ENCODE measurements around the gene PADI2.
A peak's percentile ranks its signal among the peaks of the same experiment; 100 is the strongest.

Gene PADI2

DNA sequence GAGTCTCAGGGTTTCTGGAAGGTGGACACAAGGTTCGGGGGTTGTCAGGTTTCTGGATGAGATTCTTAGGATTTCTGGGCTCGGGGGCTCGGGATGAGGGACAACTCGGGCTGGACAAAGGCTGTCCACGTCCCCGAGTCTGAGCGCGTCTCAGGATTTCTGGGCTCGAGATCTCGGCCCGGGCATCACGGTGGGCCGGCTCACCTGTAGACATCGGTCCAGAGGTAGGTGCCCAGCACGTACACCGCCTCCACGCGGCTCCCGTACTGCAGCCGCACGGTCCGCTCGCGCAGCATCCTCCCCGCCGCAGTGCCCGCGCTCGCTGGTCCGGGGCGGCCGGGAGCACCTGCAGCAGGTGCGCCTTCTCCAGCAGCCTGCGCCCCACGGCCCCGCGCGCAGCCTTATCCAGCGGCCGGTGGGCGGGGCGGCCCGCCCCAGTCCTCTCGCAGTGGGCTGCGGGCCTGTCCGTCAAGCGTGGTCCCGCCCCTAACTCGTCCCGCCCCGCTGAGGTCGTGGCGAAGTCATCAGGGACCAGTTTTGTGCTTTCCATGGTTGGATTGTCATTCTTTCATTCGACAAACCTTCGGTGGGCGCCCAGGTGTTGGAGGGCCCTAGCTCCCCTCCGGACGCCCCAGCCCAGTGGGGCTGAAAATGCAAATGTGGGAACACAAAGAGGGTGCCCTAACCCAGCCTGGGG, at the start of gene PADI2:
Gene PADI2 (minus strand): TSS at position 376 of the 697 bp plus-strand sequence. CDS start 80 bp downstream, at position 296.
- peak; percentile 54 to 70 for DNase-seq

DNA sequence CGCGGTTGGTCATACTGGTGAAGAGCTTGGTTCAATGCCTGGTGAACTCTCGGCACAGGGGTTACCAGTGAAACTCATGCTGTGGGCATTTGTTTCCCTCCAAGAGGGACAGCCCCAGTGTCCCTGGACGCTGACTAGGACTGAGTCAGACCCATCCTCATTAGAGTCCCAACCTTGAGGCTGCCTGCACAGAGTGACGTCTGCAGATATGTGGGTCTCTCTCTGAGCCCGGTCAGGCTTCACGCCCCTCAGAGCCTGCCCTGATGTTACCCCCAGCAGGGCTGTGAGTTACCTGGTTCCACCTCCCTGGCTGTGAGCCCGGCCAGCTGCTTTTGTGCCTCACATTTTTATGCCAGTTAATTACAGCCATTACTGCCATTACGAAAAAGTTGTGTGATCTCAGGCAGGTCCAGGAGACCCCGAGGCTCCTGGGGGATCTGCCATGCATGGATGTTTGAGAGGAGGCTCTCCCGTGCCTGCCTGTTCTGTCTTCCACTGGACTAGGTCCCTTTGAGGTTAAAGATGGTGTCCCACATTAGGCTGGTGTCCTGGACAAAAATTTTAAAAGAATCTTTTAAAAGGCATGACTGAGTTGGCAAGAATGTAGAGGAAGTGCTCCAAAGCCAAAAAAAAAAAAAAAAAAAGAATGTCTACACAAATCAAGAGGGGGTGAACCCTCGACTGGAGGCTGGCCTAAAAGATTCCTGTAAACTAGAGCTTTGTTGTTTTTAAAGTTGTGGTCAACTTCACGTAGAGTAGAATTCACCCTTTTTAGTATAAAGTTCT, 49.0 kb upstream of the PADI2 start:
- DNase-seq, result no peak

DNA sequence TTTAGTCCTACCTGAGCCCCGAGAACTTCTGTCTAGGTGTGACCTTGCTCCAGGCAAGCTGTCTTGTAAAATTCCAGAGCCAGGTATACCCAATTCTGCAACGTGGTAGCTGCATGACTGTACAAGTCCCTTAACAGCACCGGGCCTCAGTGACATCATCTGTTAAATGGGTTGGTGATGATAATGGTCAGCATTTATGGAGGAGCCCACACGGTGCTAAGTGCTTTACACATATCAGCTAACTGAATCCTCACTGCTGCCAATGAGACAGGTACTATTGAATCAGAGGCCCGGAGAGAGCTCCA, 48.5 kb upstream of the PADI2 start:
- no peak for DNase-seq

DNA sequence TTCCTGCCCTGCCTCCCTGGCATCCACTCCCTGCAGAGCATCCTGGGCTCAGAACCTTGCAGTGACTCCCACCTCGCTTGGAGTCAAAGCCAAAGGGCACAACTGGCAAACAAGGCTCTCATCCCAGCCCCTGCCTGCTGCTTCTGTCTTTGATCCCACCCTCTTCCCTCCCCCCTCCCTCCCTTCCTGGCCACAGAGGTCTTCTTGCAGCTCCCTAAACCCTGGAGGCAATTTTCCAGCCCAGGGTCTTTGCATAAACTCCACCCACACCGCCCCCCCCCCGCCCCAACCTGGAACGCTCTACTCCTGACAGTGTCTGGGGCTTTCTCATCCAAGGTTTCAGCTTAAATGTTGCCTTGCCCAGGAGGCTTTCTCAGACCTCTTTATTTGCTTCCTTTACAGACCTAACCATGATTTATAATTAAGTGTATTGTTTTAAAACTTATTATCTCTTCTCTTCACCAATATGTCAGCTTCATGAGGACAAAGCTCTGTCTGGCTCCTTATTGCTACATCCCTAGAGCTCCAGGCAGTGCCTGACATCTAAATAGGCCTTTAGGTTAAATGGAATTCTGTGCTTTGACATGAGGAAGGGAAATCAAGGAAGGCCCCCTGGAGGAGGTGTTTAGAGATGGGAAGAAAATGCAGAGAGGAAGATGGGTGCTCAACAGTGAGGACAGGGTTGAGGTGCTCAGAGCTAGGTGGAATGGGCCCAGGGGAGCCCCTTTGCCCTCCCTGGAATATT, 48.0 kb upstream of the PADI2 start:
- DNase-seq, result no peak

DNA sequence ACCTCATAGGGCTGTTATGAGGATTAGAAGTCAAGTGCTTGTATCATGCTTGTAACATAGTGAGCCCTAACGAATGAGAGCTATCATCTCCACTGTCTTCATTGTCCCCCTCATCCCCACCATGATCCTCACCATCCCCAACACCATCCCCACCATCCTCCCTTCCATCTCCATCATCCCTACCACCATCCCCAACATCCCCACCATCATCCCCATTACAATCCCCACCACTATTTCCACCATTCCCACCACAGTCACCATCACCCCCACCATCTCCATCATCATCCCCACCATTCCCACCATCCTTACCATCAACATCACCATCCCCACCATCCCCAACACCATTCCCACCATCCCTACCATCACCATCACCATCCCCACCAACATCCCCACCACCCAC, 46.6 kb upstream of the PADI2 start:
- DNase-seq, result no peak

DNA sequence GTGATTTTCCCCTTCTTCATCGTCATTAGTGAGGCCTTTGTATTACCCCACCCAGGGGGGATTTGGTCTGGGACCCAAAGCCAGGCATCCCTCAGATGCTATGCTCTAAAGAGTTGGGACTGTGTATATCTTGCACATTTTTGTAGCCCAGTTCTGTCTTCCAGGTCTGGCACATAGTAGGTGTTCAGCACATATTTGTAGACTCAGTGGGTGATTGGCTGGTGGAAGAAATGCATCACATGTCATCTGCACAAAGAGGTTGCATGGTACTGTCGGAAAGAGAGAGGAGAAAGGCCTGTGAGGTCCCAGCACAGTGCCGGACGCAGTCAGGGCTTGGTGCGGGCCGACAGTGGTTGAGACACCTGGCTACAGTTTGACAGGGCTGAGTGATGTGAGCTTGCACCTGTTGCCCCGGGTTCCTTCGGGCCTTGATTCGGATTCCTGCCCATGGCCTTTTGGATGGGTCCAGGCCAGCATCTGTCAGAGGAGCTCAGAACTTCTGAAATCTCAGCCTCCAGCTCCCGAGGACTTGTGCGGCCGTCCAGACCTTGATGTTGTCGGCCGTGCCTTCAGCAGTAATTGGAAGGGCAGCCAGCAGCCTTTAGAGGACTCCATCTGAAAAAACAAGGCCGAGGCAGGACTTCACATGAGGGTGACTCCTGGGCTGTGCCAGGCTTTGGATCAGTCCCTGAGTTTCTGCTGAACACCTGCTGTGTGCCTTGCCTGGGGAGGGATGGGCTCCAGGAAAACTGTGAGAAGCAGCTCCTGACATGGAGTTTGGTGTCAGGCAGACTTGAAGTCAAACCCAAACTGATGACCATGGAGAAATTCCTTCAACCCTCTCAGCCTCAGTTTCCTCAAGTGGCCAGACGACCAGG, 44.8 kb upstream of the PADI2 start:
- DNase-seq, result no peak

DNA sequence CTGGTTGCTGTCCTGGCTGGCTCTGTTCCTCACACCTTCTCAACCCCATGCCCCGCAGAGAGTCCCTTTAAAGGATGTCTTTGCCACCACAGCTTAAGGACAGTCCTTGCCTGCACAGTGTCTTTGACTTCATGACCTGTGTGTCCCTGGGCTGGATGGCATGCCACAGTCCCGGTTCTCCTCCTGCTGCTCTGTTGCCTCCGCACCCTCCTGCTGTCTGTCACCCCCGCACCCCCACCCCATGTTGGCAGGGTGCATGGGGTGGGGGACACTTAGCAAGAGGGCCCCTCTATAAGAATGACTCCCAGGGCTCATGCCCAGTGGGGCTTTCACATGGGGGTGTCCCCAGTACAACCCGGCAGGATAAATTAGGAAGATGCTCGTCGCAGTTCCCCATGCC, 44.1 kb upstream of the PADI2 start:
- no peak for DNase-seq

DNA sequence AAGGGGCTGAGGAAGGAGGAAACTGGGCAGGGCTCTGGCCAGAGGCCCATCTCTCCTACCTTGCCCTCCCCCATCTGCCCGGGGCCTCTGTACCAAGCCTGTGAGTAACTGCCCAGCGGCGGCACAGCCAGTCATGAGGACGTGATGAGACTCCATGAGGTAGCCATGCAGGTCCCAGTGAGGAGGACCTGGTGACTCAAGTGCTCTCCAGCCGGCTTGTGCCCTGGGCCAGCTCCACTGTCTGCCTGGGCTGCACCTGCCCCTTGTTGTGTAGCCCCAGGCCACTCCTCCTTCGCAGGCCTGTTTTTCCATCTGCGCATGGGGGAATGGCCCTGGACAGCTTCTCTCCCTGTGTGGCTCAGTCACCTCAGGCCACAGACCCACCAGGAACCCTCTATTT, 43.7 kb upstream of the PADI2 start:
- DNase-seq, result no peak

DNA sequence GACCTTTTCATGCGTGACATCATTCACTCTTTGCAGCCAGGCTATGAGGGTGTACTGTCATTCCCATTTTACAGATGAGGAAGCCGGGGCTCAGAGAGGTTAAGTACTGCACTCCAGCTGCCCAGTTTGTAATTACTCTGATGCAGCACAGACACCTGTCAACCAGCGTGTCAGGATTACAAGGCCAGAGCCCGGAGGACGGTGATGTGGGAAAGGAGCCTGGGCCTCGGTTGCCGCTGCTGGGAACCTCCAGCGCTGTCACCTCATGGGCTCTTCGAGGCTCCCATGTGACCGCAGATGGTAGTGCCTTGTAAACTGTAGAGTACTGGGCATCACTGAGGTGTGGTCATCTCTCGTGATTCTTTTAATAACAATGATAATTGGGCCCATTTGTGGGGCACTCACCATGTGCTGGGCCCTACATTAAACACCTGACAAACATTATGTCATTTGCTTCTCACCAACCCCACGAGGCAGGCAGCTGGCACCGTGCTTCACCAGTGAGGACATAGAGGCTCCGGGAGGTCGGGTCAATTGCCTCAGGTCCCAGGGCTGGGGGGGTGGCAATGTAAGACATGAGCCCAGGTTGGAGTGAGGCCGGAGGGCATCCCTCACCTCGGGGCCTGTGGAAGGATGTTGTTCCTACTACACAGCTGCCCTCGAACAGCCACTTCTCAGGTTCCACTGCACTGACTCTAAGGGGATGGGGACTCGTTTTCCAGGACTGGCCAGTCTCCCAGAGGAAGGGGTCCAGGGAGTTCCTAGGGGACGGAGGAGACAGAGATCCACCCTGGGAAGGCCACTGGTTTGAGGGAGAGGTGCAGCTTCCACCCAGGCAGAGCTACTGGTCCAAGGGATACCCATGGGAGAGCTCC, 42.9 kb upstream of the PADI2 start:
- no peak for DNase-seq

DNA sequence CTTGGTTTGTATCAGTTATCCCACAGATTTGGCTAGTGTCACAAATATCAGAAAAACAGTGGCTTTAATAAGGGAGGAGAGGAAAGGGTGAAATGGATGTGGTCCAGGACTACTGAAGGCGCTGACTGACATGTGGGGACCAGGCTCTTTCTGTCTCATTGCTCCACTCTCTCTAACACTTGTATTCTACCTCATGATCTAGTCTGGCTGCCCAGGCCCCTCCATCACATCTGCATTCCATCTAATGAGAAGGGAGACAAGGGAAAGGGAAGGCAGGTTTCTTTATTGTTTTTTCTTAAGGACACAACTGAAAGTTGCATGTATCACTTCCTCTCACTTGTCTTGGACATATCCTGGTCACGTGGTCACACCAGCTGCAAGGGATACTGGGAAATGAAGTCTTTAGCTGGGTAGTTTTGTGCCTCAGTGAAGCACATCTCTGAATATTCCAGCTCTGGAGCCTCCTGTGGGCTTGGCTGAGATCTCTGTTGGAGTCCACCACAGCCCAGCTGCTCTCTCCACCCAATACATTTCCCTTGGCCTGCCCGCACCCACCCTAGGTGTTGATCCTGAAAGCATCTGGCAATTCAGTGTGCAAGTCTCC, 42.0 kb upstream of the PADI2 start:
- no peak for DNase-seq

DNA sequence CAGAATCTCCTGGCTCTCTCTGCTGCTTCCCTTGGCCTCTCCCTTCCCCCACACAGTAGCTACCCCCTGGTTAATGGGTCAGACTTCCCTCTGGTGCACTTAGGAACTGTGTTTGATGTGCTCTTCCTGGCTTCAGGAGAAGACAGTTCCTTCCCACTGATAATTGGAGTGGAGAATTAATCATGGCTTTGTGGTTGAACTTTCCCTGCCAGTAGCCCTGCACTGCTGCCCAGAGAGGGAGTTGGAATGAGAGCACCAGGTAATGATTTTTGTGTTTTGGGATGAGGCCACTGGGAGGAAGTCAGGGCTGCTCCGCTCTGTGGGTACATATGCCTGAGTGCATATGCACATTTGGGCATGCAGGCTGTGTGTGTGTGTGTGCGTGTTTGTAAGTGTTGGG, 39.7 kb upstream of the PADI2 start:
- no peak for DNase-seq

DNA sequence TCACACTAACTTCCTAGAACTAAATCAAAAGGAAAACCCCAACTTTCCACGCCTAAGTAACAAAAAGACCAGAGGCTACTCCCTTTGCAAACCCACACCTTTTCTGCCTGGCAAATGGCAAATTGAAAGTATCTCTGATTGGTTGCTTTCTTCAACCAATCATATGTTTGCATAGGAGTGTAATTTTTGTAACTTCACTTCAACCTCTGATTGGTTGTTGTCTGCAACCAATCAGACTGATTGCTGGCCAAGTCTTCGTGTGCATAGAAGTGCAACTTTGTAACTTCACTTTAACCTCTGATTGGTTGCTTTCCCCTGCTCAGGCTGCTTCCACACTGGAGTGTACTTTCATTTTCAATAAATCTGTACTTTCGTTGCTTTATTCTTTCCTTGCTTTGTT, 36.9 kb upstream of the PADI2 start:
- no peak for DNase-seq

DNA sequence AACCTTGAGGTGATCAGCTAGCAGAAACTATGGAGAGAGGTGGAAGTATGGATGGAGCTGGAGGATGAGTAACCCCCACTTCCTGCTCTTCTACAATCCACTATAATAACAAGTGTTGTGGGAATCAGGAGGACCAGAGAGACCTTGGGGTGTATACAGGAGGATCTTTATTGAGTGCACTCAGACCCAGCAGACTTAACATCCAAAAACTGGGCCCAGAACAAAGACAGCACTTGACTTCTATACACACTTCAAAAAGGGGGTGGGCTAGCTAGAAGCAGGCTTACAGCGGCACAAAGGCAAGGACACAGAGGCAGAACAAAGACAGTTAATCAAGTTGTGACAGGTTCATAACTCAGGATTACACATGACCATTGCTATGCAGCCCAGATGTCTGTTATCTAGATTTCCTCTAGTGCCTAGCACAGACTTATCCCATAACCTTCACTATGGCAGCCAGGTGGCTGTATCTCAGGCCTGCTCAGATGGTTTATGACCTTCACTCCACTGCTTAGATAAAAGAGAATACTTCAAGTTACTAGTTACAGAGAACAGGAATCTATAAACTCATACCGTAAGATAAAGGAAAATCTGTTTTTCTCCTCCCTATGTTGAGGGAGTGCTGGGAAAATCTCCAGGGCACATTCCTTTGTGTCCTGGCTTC, 36.1 kb upstream of the PADI2 start:
- no peak for DNase-seq

DNA sequence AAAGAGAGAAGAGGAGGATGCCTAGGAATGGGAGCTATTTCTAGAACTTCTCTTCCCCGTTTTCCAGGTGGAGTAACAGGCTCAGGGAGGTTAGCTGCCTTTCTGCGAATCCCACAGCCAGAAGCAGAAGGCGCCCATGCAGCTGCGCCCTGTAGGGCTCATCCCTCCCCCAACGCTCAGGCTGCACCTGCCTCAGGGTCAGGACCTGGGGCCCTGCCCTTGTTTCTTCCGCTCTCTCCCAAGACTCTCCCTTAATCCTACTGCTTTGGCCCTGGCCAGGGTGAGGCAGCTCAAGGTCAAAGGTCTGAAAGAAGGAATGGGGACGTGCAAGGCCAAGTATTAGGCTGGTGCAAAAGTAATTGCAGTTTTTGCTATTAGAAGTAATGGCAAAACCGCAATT, 30.5 kb upstream of the PADI2 start:
- DNase-seq, result no peak

DNA sequence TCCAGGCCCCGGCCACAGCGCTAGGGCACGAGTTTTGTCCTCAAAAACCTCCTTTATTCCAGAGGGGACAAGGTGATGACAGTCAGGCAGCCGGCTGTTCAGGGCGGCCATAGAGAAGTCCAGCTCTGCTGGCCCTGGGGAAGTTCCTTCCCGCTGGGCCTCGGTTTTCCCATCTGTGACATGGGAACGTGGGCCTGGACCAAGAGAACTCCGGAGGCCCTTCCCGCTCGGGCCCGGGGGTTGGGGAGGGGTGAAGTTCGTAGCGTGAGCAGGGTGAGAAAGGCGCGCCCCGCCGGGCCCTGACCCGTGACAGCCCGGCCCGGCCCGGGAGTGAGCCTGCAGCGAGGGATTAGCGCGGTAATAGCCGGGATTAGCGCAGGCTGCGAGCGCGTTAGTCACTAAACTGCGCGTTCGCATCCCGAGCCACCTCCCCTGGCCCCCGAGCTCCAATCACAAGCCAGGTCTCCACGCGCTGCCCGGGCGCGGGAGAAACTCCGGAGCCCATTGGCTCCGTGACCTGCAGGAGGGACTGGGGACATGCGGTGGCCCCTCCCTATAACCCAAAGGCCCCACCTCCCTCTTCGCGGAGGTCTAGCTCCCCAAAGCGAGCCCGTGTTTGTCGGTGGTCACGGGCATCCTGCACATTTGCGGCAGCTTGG, 29.8 kb upstream of the PADI2 start:
- no peak for DNase-seq

DNA sequence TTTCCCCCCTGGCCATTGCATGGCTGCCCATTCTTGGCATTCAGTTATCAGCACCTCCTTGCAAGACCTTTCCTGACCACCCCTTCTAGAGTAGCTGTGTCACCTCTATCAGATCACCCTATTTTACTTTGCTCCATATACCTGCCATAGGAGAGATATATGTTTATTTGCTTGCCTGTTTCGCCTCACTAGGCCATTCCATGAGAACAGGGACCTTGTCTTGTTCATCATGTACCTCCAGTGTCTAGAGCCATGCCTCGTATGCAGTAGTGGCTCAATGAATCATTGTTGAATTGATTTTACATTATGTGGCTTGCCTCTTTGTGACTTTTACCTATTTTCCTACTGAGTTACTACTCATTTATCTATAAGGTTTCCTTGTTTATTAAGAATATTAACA, 26.4 kb upstream of the PADI2 start:
- no peak for DNase-seq

DNA sequence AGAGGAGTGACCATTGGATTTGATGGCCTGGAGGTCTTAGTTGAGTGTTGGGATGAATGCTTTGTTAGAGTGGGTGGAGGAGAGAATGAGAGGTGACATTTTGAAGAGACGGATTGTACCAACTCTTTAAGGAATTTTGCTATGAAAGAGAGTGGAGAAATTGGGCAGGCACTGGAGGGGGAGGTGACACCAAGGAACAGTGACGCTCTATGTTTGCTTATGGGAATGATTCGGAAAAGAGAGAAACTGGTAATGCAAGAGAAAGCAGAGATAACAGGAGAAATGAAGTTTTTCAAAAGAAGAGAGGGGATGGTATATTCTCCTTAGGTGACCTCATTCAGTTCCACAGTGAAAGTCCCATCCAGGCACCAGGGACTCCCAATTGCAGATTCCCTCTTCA, 24.5 kb upstream of the PADI2 start:
- DNase-seq, result no peak

DNA sequence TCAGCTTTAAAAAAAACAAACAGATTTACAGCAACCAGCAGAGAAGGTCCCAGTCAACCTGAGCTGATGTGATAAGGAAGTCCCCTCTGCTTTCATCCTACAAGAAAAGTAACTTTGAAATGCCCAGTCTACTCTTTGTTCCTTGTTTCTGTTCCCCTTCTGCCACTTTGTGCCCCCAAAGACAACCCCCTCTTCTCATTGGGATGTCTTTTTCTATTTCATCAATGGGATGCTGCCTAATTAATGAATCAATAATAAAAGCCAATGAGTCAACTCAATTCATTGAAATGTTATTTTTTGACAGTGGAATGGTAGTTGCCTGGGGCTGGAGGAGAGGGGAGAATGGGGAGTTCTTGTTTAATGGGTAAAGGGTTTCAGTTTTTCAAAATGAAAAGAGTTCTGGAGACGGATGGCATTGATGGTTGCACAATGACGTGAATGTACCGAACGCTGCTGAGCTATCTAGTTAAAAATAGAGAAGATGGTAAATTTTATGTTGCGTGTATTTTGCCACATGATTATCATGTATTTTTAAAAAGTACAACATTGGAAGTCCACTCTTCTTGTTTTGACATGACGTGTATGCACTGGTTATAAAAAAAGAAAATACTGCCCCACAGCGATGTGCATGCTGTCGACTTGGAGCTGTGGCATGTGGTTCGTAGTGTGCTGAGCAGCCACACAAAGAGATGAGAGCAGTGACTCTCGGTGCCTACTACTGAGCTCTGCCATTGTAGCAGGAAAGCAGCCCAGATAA, 22.4 kb upstream of the PADI2 start:
- peak in 1 of 2 donors; percentile 24 for DNase-seq

DNA sequence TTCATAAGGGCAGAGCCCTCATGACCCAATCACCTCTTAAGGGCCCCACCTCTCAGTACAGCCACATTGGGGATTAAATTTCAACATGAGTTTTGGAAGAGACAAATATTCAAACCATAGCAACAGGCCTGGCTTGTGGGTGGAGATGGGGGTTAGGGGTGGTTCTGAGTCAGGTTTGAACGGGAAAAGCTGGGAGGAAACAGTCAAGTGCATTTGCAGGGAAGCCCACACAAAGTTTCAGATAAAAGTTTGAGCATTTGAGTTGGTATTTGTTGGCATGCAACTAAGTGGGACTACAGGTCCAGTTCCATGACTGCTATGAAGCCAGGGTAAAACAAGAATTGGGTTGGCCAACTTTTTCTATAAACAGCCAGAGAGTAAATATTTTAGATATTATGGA, 21.0 kb upstream of the PADI2 start:
- DNase-seq, result no peak

DNA sequence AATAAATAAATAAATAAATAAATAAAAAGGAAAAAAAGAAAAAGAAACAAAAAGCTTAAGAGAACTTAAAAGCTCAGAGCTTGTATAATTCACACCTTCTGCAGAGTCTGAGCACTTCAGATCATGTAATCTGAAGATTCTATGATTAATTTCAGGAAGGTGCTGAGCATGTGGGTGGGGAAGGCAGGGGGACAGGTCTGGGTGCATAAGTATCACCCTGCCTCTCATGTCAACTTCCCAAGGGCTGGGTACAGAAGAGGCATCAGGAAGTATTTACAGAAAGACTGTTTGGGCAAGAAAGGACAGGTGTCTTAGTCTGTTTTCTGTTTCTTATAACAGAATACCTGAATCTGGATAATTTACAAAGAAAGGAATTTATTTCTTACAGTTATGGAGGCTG, 20.4 kb upstream of the PADI2 start:
- DNase-seq, result no peak
